Measurements from ENCODE around the gene DDX56. TPM values are rescaled to one million over a fixed set of nuclear protein-coding genes. Genes with fewer than 3 reads are reported as not detected.

DDX56 gene
- total and polyA plus RNA-seq, 2 of the 13 experiments (the other 11 are each of a cell fraction or from before 2014, with no cell fraction given), result 82.6 to 120 TPM

DNA sequence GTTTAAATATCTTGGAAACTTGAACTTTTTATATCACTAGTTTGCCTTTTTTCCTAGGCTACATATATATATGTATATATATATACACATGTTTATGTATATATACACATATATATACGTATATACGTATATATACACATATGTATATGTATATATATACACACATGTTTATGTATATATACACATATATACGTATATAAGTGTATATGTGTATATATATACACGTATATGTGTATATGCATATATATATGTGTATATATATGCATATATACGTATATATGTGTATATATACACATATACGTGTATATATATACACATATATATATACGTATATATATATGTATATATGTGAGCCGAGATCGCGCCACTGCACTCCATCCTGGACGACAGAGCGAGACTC, 42.8 kb upstream of the DDX56 start:
- ATAC-seq (no peak), DNase-seq (ENCODE audit: low spot score) (no peak), FAIRE-seq (no peak)
- intact Hi-C loops (cut with micrococcal nuclease; ENCODE audit: unreplicated experiment) (no loop called here), in situ Hi-C loops (cut with HindIII; ENCODE audit: extremely low pct_ligation_motif_present, low pct_unique_long_range_greater_than_20kb) (no loop called here)
- Histone ChIP-seq H3K4me1 (ENCODE audit: insufficient read depth, low read length) (peaks cover 30% of the 10 kb centered on the region), H3K27ac (ENCODE audit: extremely low read length, insufficient read depth, low read length) (no peak overlapping the region), H3K79me2 (ENCODE audit: insufficient read depth, low read length) (peaks cover 82% of the 10 kb centered on the region), H3K36me3 (replicated peaks in 1 of 2; ENCODE audit: control insufficient read depth in 1 of 2, insufficient read depth in 2 of 2, low read length in 2 of 2) (0 out of 5 replicates have a peak, but pooled peaks cover 0 to 5% of the 10 kb centered on the region in 2 experiments), H3K9ac (ENCODE audit: insufficient read depth, low read depth, low read length) (no peak overlapping the region), H3K27me3 (ENCODE audit: control insufficient read depth in 1 of 2, insufficient read depth in 2 of 2, low read length in 2 of 2) (no peaks in the 10 kb centered on the region), H2AFZ (ENCODE audit: low read length) (no peak overlapping the region), H3K9me3 (ENCODE audit: low read length) (no peaks in the 10 kb centered on the region), H3K4me2 (ENCODE audit: low read depth, low read length) (no peak overlapping the region), H4K20me1 (ENCODE audit: insufficient read depth, low read length) (peaks cover 6% of the 10 kb centered on the region; the same call in 1 of the 2 replicates), H3K4me3 (replicated peaks in 1 of 3; ENCODE audit: insufficient read depth in 1 of 3, low read depth in 2 of 3, low read length in 3 of 3) (no peak overlapping the region)
- WGBS (ENCODE audit: low lambda C conversion rate), result 98% methylated on average over 12 of the region's 12 CpGs
- POLR2A ChIA-PET, result no interaction called here
- BruUV-seq (replicated peaks), result no TSS peak
- TF ChIP-seq MAFF (IDR thresholded peaks at IDR 0.05; ENCODE audit: low read depth, low read length) (no peak), ZZZ3 (CRISPR knock-in tag; IDR thresholded peaks at IDR 0.05; ENCODE audit: borderline replicate concordance) (no peak), ZNF570 (CRISPR knock-in tag; IDR thresholded peaks at IDR 0.05; ENCODE audit: borderline replicate concordance) (no peak), ZNF546 (CRISPR knock-in tag; conservative IDR thresholded peaks at IDR 0.05) (no peak), ZNF768 (CRISPR knock-in tag; IDR thresholded peaks at IDR 0.05) (no peak), FOXO1 (CRISPR knock-in tag; IDR thresholded peaks at IDR 0.05) (no peak), ZNF644 (CRISPR knock-in tag; IDR thresholded peaks at IDR 0.05; ENCODE audit: low read depth) (no peak), ZIK1 (CRISPR knock-in tag; IDR thresholded peaks at IDR 0.05; ENCODE audit: borderline replicate concordance, low read depth) (no peak), ETV5 (CRISPR knock-in tag; IDR thresholded peaks at IDR 0.05; ENCODE audit: borderline replicate concordance) (no peak), MTF2 (CRISPR knock-in tag; IDR thresholded peaks at IDR 0.05; ENCODE audit: borderline replicate concordance) (no peak), ZFP36L1 (CRISPR knock-in tag; IDR thresholded peaks at IDR 0.05) (no peak), TGIF2 (CRISPR knock-in tag; IDR thresholded peaks at IDR 0.05) (no peak), MIER3 (CRISPR knock-in tag; IDR thresholded peaks at IDR 0.05; ENCODE audit: borderline replicate concordance) (no peak)
- TF ChIP-seq, protein P1, sequence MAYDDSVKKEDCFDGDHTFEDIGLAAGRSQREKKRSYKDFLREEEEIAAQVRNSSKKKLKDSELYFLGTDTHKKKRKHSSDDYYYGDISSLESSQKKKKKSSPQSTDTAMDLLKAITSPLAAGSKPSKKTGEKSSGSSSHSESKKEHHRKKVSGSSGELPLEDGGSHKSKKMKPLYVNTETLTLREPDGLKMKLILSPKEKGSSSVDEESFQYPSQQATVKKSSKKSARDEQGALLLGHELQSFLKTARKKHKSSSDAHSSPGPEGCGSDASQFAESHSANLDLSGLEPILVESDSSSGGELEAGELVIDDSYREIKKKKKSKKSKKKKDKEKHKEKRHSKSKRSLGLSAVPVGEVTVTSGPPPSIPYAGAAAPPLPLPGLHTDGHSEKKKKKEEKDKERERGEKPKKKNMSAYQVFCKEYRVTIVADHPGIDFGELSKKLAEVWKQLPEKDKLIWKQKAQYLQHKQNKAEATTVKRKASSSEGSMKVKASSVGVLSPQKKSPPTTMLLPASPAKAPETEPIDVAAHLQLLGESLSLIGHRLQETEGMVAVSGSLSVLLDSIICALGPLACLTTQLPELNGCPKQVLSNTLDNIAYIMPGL (CRISPR knock-in tag; IDR thresholded peaks at IDR 0.05; ENCODE audit: borderline replicate concordance in 1 of 2, low read depth in 1 of 2), result no peak
- TF ChIP-seq, protein P2, sequence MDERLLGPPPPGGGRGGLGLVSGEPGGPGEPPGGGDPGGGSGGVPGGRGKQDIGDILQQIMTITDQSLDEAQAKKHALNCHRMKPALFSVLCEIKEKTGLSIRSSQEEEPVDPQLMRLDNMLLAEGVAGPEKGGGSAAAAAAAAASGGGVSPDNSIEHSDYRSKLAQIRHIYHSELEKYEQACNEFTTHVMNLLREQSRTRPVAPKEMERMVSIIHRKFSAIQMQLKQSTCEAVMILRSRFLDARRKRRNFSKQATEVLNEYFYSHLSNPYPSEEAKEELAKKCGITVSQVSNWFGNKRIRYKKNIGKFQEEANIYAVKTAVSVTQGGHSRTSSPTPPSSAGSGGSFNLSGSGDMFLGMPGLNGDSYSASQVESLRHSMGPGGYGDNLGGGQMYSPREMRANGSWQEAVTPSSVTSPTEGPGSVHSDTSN (CRISPR knock-in tag; IDR thresholded peaks at IDR 0.05), result no peak
- TF ChIP-seq, protein P3, sequence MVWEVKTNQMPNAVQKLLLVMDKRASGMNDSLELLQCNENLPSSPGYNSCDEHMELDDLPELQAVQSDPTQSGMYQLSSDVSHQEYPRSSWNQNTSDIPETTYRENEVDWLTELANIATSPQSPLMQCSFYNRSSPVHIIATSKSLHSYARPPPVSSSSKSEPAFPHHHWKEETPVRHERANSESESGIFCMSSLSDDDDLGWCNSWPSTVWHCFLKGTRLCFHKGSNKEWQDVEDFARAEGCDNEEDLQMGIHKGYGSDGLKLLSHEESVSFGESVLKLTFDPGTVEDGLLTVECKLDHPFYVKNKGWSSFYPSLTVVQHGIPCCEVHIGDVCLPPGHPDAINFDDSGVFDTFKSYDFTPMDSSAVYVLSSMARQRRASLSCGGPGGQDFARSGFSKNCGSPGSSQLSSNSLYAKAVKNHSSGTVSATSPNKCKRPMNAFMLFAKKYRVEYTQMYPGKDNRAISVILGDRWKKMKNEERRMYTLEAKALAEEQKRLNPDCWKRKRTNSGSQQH (CRISPR knock-in tag; IDR thresholded peaks at IDR 0.05; ENCODE audit: low read depth), result no peak
- CTCF ChIA-PET (ENCODE audit: low intra/inter-chr PET ratio, low total read pairs), result no interaction called here

All from HepG2 (cell line).